Mesothelial cell of epicardium (in vitro differentiated cells): ENCODE results near the gene ME3. TPM values are rescaled to one million over a fixed set of nuclear protein-coding genes. Genes with fewer than 3 reads are reported as not detected.

Experiments used
- DNase-seq, 2 experiments: peaks; one replicate each; pipeline ENCODE4 v3.0.0; 2021; ENCODE audit warnings: low spot score in 2 of 2; ENCODE audit not compliant: unreplicated experiment in 2 of 2
- H3K27ac Mint-ChIP-seq: 2 replicates; pipeline ENCODE4 v1.8.0; 2021; ENCODE audit warnings: mixed read lengths
- H3K27me3 Mint-ChIP-seq: 2 replicates; pipeline ENCODE4 v1.8.0; 2021; ENCODE audit warnings: low read depth, mixed read lengths
- H3K36me3 Mint-ChIP-seq: 2 replicates; pipeline ENCODE4 v1.8.0; 2021; ENCODE audit warnings: mixed read lengths
- H3K4me1 Mint-ChIP-seq: 2 replicates; pipeline ENCODE4 v1.8.0; 2021; ENCODE audit warnings: mixed read lengths
- H3K4me3 Mint-ChIP-seq: 2 replicates; pipeline ENCODE4 v1.8.0; 2021; ENCODE audit warnings: mild to moderate bottlenecking, moderate library complexity, mixed read lengths
- H3K9me3 Mint-ChIP-seq: 2 replicates; pipeline ENCODE4 v1.8.0; 2021; ENCODE audit warnings: mixed read lengths
- CTCF ChIP-seq: fragments of 200-600 bp; sonication (generic); IDR thresholded peaks from one replicate; pipeline ENCODE4 v1.5.0; 2021; ENCODE audit warnings: antibody characterized with exemption; ENCODE audit not compliant: unreplicated experiment
- total RNA-seq: library from RNA; stranded (reverse); gene quantifications from 3 replicates; pipeline ENCODE4 v1.2.1, GENCODE V29; 2021

Gene ME3
- total RNA-seq, 1 donor from 2014 or later, result 11.8 TPM

DNA sequence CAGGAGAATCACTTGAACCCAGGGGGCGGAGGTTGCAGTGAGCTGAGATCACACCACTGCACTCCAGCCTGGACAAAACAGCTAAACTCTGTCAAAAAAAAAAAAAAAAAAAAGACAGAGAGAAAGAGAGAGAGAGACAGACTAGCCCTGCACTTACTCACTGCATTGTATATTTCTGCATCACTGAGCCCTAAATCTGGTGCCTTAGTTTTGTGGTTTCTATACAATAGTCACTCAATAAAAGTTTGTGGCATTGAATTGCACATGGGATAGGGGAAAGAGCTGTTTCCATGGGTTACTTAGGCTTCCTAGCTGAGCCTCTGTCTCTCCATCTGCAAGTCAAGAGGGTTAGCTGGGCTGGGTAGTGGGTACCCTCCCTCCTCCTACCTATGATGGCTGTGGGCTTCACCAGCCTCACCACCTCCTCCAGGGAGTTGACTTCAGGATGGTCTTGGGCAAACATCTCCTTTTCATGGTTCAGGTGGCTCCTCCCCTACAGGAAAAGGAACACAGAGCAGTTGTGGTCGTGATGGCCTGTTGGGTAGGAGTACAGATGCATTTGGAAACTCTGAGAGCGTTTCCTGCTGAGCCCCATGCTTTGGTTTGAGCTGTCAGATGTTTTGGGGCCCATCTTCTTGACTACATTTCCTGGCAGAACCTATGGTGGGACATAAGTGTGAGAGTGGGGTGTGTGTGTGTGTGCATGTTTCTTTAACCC, 224.5 kb downstream of the ME3 start:
- H3K27ac Mint-ChIP-seq, result no peak overlapping the region
- no peak for TF ChIP-seq CTCF
- no peaks in the 10 kb centered on the region for H3K27me3 Mint-ChIP-seq
- no peak overlapping the region for H3K4me3 Mint-ChIP-seq
- no peaks in the 10 kb centered on the region for H3K4me1 Mint-ChIP-seq
- H3K9me3 Mint-ChIP-seq, result no peaks in the 10 kb centered on the region
- H3K36me3 Mint-ChIP-seq, result no peaks in the 10 kb centered on the region
- no peak for DNase-seq

GRCh38 chr11:86446924-86447285, 225.5 kb downstream of the ME3 start:
- no peak overlapping the region for H3K27ac Mint-ChIP-seq
- DNase-seq, result no peak
- no peaks in the 10 kb centered on the region for H3K9me3 Mint-ChIP-seq
- no peaks in the 10 kb centered on the region for H3K4me1 Mint-ChIP-seq
- H3K4me3 Mint-ChIP-seq, result no peak overlapping the region
- no peak for TF ChIP-seq CTCF
- no peaks in the 10 kb centered on the region for H3K27me3 Mint-ChIP-seq
- no peaks in the 10 kb centered on the region for H3K36me3 Mint-ChIP-seq

- H3K27ac Mint-ChIP-seq, result no peak overlapping the region
- no peaks in the 10 kb centered on the region for H3K27me3 Mint-ChIP-seq
- no peaks in the 10 kb centered on the region for H3K4me1 Mint-ChIP-seq
- no peaks in the 10 kb centered on the region for H3K36me3 Mint-ChIP-seq
- TF ChIP-seq CTCF, result no peak
- H3K9me3 Mint-ChIP-seq, result no peaks in the 10 kb centered on the region
- no peak for DNase-seq
- H3K4me3 Mint-ChIP-seq, result no peak overlapping the region
Observed at GRCh38 chr11:86446163-86446923, 226.1 kb downstream of the ME3 start.

DNA sequence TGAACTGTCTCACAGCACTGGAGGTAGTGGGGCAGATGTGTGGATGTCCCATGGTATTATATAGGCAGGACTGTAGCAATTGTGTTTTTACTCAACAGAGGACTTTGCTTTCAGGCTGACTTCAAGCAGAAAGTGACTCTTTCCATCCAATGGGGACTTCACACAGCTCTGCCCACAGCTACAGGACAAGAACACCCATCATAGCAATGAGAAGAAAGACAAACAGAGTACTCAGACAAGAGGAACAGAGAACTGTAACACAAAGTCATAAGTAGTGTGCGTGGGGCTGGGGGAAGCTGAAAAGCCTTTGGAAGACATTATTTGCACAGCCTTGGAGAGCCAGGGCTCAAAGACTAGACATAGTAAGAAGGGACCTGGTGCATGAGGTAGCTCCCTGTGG, 227.4 kb downstream of the ME3 start:
- Mint-ChIP-seq H3K36me3 (no peaks in the 10 kb centered on the region), H3K27ac (no peak overlapping the region), H3K27me3 (no peaks in the 10 kb centered on the region), H3K9me3 (no peaks in the 10 kb centered on the region), H3K4me1 (no peaks in the 10 kb centered on the region), H3K4me3 (no peak overlapping the region)
- TF ChIP-seq CTCF, result no peak
- no peak for DNase-seq

DNA sequence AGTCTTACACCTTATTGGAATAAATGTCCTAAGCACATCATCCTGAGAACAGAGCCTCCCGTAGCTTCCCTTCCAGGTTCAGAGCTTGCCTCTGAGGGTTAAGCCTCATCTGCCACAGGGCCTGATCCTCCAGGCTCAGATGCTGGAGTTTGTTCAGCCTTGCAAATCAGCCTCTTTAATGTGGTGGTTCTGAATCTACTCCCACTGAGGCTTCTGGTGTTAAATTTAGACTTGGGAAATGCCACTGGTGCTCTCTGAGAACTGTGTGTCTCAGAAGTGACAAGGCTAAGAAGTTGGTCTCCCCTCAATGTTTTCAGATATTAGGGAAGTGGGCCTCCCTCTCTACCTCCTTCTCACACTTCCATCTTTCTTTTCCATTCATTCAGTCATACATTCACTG, 229.0 kb downstream of the ME3 start:
- DNase-seq, result no peak
- H3K36me3 Mint-ChIP-seq, result no peaks in the 10 kb centered on the region
- H3K27ac Mint-ChIP-seq, result no peak overlapping the region
- H3K4me1 Mint-ChIP-seq, result peaks cover 4% of the 10 kb centered on the region
- no peak overlapping the region for H3K4me3 Mint-ChIP-seq
- H3K9me3 Mint-ChIP-seq, result no peaks in the 10 kb centered on the region
- no peak for TF ChIP-seq CTCF
- no peaks in the 10 kb centered on the region for H3K27me3 Mint-ChIP-seq
